HG03432 (cell line): ENCODE data around the gene RASGRF1.
A peak's percentile ranks its signal among the peaks of the same experiment; 100 is the strongest.

Experiments
- ATAC-seq: cut with Tn5 transposase; IDR thresholded peaks from one replicate; pipeline ENCODE4 v1.9.1; 2021; ENCODE audit warnings: mild to moderate bottlenecking, moderate library complexity; ENCODE audit not compliant: unreplicated experiment

RASGRF1 gene

GRCh38 chr15:78968539-78969271, 121.9 kb downstream of the RASGRF1 start:
- ATAC-seq: no peak

DNA sequence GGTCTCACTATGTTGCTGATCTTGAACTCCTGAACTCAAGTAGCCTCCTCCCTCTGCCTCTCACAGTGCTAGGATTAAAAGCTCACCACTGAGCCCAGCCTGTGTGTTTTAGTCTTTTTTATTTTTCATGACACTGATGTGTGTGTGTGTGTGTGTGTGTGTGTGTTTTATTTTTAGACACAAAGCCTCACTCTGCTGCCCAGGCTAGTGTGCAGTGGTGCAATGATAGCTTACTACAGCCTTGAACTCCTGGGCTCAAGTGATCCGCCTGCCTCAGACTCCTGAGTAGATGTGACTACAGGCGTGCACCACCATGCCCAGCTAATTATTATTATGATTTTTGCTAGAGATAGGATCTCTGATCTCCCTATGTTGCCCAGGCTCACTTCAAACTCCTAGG, 122.5 kb downstream of the RASGRF1 start:
- ATAC-seq: no peak

- ATAC-seq: no peak
These were observed 130.3 kb downstream of the RASGRF1 start for GRCh38 chr15:78960308-78960707.

- ATAC-seq: no peak
These were observed 131.2 kb downstream of the RASGRF1 start for GRCh38 chr15:78959360-78959759.

DNA sequence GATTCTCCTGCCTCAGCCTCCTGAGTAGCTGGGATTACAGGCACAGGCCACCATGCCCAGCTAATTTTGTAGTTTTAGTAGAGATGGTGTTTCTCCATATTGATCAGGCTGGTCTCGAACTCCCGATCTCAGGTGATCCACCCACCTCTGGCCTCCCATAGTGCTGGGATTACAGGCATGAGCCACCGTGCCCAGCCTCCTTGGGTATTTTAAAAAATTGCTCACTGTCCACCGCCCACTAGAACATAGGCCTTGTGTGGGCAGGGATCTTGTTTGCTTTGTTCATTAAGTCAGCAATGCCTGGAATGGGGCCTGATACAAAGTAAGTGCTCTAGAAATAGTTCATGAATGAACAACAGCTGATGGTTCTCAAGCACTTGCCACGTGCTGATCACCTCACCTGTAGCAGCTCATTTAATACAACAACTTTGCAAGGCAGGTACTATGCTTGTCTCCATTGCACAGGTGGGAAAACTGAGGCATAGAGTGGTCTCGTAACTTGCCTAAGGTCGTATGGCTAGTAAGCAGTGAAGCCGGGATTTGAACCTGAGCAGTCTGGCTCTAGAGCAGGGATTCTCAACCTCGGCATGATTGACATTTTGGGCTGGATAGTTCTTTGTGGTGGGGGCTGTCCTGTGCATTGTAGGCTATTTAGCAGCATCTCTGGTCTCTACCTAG, 133.0 kb downstream of the RASGRF1 start:
- ATAC-seq: no peak

DNA sequence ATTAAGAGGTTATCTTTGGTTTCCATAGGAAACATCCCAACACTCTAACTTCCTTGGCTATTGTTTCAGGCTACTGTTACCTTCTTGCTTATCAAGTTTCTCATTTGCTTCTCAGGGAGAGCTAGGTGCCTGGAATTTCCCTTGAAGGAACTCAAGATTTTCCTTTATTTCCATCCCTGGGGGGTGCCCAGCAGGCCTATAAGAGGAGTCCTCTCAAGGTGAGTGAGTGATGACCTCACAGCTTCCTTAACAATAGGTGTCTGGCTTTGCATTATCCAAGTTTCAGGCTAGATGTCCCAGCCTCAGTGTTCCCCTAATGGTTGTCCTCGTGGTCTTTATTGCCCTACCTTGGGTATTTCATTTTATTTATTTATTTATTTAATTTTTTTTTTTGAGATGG, 133.6 kb downstream of the RASGRF1 start:
- ATAC-seq: no peak

- ATAC-seq: no peak
These were observed 135.2 kb downstream of the RASGRF1 start for GRCh38 chr15:78955355-78955754.

DNA sequence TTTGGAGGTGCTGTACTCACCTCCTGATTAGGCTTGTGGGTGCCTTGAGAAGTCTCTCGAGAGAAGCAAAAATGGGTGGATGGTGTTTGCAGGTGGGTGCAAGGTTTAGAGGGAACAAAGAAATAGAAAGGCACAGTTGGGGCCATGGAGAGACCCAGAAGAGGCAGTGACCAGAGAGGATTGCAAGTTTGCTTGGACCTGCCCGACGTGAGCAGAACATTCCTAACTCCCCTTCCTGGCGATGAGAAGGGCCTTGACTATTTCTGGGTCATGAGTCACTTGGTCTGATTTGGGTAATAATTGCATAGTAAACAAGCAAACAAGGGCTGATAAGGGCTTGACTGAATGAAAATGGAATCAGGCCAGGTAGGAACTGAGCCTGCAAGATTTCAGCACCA, 138.7 kb downstream of the RASGRF1 start:
- no peak for ATAC-seq

DNA sequence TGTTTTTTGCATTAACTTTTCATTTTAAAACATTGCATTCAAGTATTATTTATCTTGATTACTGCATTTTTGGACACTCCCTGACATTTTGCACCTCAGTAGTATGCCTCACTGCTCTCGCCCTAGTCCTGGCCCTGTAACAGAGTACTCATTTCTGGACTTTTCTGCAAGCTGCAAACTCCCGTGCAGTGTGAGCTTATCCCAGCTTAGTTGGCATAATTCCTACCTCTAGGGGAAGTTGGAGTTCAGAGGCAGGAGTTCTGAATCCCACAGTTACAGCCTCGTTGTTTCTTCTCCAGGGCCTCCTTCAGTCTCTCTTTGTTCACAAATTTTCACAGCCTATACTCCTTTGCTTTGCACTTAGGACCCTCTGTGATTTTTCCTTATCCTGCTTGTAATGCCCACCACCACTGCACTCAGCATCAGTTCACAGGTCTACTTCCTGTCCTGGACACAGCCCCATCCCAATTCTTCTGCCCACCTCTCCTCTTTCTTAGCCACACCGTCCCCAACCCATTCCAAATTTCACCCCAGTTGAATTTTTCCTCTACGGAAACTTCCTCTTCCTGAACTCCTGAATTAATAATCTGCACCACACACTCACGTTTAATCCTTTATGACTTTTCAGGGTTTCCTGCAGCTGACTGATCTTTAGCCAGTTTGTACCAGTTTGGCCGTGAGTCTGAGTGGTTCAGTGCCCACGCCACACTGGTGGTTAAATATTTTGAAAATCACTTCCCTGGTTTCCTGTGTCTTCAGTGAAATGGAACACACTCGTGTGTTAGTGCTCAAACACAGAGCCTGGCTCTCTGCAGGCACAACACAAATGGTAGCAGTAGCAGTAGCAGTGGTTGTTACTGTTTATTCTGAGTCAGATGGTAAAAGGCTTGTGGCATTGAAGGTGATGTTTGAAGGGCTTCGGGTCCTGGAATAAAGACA, 139.4 kb downstream of the RASGRF1 start:
- ATAC-seq: no peak

DNA sequence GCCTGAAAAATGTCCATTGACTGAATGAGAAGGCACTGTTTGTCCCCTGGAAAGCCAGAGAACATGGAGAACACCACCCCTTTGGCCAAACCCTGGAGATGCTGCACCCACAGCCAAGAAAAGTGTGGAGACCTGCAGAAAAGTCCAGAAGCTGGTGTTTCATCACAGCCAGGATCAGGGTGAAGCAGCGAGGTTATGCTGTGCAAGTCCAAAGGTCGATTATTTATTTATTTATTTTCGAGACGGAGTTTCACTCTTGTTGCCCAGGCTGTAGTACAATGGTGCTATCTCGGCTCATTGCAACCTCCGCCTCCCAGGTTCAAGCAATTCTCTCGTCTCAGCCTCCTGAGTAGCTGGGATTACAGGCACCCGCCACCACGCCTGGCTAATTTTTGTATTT, 140.2 kb downstream of the RASGRF1 start:
- no peak for ATAC-seq

- ATAC-seq: no peak
These were observed 141.1 kb downstream of the RASGRF1 start for GRCh38 chr15:78949461-78949860.

- ATAC-seq: no peak
These were observed 143.1 kb downstream of the RASGRF1 start for GRCh38 chr15:78947506-78947905.

GRCh38 chr15:78946493-78946892, 144.1 kb downstream of the RASGRF1 start:
- no peak for ATAC-seq

DNA sequence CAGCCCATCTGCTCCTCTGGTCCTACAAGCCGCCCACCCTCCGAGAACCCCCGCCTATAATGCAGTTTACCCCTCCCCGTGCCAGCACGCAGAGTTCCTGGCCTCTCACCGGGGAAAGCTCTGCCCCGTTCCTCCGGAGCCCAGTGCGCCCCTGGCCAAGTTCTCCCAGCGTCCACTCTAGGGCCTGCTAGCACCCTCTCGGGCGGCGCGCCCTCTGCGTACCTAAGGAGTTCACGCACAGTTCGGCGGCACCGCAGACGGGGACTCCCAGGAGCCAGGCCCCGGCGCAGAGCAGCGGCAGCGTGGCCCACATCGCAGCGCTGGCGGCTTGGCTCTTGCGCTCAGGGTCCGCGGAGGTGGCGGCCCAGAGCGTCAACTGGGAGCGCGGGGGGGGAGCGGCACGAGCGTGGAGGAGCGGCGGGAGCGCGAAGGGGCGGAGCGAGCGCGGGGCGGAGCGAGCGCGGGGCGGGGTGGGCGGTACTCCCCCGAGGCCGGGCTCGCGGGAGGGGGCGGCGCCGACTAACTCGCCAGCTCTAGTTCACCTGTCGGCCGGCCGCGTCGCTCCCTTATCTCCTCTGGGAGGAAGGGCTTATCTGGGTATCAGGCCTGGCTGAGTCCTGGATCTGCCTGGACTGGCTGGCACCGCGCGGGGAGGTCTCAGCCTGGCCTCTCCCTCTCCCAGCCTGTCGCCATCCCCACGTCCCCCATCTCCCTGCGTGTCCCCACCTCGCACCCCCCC, 145.7 kb downstream of the RASGRF1 start, which contains the start of gene CTSH:
TSS of gene CTSH (minus strand) at position 378 of the 739 bp plus-strand sequence. CDS start at position 313, 65 bp downstream.
- ATAC-seq: peak; percentile 84

GRCh38 chr15:78944202-78944625, 146.4 kb downstream of the RASGRF1 start:
- peak; percentile 15 for ATAC-seq

GRCh38 chr15:78943692-78944091, 146.9 kb downstream of the RASGRF1 start:
- no peak for ATAC-seq

- ATAC-seq: no peak
These were observed 147.8 kb downstream of the RASGRF1 start for GRCh38 chr15:78942741-78943140.

GRCh38 chr15:78938658-78939488, 151.7 kb downstream of the RASGRF1 start:
- ATAC-seq: peak; percentile 75

- no peak for ATAC-seq
These were observed 153.3 kb downstream of the RASGRF1 start for GRCh38 chr15:78937132-78937739.
